Femur (tissue), 1 donor: ENCODE data around the gene ISCA2.
"Not testable (repeated sequence)": the region's sequence is repeated elsewhere in the genome, so short reads cannot be mapped to it uniquely, and the experiment has no call there.

Experiments
- DNase-seq: peaks from one replicate; pipeline ENCODE4 v3.0.0-alpha.2; 2017

The ISCA2 gene, protein sequence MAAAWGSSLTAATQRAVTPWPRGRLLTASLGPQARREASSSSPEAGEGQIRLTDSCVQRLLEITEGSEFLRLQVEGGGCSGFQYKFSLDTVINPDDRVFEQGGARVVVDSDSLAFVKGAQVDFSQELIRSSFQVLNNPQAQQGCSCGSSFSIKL

DNA sequence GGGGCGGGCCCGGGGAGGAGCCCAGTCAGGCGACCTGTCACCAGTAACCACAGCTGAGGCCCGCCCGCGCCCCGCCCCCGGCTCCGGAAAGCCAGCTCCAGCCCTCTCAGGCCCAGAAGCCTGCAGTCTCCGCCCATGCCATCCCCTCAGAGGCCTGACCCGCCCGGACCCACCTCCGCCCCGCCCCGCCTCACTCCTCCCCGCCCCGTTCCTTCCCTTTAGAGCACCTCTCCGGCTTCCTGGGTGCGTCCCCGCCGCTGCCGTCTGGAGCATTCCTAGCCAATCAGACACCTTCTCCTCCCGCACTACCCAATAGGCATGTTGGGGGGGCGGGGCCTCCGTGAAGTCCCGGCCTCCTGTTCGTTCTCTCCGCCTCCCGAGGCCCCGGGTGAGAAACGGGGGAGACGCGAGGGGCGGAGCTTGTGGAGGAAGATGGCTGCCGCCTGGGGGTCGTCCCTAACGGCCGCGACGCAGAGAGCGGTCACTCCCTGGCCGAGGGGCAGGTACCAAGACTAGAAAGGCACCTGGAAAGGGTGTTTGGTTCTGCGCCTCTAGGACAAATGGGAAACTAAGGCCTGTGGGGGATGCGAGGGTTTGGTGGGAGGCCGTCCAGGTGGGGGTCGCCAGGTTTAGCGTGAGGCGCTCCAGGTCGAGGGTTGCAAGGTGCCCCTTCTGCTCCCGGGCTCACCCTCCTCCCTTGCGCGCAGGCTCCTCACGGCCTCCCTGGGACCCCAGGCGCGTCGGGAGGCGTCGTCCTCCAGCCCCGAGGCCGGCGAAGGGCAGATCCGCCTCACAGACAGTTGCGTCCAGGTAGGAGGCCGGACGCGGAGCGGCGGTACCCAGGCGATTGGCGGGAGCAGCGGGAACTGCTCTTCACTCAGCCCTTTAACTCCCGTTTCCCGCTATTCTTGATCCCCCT is at the start of gene ISCA2:
Gene ISCA2 (plus strand): TSS at position 423 of the 919 bp plus-strand sequence. CDS start 10 bp downstream, at position 433.
- DNase-seq: peak; percentile 100

DNA sequence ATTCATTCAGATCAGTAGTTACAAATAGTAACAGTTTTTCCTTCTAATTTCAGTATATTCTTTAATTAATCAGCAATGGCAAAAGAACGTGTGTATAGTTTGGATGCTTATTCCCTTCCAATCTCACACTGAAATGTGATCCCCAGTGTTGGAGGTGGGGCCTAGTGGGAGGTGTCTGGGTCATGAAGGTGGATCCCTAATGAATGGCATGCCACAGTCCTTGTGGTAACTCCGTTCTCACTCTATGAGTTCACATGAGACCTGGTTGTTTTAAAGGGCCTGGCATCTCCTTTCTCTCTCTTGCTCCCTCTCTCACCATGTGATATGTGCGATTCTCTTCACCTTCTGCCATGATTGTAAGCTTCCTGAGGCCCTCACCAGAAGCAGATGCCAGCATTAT is 48.7 kb upstream of the ISCA2 start:
- DNase-seq: no peak

DNA sequence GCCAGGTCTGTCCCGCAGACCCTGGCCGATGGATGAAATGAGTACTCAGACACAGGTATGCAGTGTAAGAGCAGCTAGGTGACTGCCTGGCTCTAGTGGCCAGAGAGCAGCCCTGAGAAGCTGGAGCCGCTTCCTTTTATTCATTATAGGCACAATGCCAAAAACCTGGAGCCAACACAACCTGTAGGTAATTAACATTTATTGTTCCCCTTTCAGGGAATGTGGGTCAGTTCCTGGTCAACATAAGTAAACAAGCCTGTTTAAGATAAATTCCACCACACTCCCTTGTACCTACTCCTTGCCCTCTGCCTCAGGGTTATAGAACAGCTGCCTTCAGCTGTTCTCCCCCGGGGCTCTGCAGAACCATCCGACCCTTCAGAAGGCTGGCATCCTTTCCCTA is 39.2 kb upstream of the ISCA2 start:
- not testable (repeated sequence) for DNase-seq

DNA sequence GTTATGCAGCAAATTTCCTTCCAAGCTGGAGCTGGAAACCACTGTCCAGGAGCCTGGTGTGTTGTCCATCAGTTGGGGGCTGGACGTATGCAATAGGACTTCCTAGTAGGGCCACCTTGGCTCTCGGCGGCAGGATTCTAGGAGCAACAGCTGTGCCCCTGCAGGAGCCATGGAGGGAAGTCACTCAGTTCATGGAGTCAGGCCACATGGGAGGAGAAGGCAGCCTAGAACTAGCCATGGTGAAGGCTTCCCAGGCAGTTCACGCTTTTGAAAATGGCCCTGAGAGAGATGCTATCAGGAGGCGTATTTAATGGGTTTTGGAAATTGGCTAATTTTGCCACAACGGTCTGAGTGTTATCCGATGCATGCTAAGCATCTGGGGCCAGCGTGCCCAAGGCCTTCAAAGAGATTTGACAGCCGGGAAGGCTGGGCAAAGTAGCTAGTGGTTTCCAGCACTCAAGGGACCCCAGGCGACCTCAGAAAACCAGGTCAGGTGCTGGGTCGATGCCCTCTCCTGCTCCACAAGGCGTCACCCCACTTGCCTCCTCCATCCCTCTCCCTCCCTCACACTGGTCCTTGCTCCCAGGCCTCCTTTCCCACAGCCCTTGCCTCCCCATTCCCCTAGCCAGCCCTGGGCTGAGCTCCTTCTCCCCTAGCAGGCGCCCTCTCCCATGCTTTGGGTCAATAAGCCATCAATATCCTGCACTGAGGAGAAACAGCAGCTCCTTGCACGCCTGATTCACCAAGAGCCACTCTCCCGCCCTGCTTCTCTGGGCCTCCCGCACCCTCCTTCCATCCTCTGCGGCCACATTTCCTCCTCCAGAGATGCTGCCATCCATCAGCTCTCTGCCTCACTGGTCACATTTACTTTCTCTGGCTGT is 36.6 kb upstream of the ISCA2 start:
- DNase-seq: no peak

DNA sequence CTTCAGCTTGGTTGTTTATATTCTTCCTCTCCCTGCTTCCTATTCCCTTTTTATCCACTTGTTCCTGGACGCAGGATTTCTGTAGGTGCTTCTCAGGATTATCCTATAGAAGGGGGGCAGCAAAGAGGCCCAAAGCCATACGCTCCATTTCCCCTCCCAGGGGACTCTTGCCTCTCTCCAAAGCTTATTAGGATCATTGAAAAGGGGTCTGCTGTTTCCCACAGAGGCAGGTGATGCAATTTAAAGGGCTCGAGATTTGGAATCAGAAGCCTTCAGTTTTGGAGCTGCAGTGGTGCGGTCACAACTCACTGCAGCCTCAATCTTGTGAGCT is 36.0 kb upstream of the ISCA2 start:
- DNase-seq: no peak

DNA sequence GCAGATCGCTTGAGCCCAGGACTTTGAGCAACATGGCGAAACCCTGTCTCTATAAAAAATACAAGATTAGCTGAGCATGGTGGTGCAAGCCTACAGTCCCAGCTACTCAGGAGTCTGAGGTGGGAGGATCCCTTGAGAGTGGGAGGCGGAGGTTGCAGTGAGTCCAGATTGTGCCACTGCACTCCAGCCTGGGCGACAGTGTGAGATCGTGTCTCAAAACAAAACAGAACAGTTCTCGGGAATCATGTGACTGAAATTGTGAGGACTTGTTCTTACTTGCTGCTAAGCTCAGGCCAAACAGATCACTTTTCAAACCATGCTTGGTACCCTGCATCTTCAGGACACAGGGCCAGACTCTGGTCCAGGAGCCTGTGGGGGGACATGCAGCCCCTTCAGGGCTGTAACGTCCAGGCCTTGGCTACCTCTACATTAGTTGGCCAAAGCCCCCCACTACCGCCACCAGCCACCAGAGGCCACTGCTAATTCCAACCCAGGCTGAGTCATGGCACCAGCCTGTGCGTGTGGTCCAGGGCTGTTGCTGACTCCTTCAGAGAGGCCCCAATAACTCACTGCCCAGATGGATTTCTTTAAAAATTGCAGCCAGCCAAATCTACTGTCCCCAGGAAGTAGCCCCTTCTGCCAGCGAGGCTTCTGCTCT is 34.1 kb upstream of the ISCA2 start:
- no peak for DNase-seq

DNA sequence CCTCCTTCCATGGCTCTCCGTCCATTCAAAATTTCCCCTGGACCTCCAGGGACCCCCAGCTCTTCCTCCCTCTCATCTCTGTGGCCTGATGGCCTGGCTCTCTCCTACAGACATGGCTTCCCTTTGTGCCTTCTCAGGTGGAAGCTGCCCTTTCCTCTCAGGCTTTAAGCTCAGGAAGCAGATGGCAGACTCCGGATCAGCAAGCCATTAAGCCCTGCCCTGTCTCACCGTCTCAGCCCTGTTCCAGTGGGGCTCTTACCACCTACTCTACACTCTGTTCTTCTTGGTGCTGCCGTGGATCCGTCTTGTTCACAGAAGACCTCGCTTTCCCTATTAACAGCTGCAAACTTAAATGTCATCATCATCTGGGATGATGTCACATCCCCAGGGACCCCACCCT is 33.6 kb upstream of the ISCA2 start:
- no peak for DNase-seq

DNA sequence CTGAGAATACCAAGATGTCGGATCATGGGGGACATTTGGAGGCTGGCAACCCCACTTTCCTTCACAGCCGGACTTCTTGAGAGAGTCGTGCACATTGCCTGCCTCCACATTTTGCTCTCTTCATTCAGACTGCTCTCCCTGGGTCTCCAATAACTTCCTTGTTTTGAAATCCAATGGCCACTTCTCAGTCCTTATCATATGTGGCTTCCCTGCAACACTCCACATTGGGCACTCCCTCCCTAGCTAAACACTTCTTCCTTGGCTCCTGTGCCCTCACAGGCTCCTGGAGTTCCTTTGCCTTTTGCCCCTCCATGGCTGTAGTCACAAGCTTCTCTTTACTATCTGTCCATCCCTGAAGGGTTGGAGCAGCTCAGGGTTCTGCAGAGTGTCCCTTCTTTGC is 30.6 kb upstream of the ISCA2 start:
- no peak for DNase-seq

DNA sequence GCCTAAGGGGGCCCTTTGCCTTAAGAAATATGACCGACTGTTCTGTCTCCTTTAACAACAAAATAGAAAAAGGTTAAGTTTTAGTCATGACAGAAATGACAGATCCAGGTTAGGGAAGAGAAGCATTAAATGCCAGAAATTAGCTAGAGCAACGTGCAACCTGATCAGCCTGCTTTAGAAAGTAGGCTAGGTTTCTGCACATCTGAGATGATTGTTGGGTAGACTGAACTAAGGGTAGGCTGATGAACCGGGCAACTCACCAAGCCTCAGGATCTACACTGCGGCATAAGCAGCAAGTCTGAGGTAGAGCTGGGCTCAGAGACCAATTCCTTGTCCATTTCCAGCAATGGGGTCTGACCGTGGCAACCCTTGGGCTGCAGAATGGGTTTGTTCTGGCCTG is 29.9 kb upstream of the ISCA2 start:
- DNase-seq: no peak

DNA sequence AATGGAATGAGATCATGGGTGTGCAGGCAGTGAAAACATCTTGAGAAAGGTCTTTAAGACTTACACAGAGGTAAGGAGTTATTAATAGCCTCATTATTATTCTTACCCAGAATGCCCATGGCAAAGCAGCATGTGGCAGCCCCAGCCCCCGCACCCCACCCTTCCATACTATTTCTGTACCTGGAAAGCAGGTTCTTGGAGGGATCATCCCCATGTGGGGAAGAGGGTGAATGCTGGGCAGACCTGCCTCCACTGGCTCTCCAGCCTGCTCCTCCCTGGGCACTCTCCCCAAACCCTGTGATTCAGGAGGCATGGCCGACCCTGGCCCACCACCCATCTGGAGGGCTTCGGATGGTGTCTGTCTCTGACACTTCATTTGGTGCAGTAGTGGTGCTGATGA is 28.8 kb upstream of the ISCA2 start:
- no peak for DNase-seq

DNA sequence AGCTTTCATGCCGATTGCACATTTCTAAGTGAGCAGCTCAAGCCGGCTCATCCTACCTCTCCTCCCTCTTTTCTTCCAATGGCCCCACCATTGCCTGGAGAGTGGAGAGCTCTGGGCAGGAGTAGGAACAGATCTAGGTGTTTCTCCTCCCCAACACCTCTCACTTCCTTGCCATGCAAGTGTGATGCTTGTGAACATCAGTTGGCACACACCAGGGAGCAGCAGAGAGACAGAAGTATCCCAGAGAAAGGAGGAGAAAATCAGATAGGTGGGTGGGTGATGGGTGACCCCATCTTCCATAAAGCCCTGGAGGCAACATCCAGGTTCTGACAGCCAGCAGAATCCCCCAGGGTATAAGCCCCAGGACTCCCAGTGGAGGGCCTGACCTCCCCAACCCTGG is 28.2 kb upstream of the ISCA2 start:
- no peak for DNase-seq

DNA sequence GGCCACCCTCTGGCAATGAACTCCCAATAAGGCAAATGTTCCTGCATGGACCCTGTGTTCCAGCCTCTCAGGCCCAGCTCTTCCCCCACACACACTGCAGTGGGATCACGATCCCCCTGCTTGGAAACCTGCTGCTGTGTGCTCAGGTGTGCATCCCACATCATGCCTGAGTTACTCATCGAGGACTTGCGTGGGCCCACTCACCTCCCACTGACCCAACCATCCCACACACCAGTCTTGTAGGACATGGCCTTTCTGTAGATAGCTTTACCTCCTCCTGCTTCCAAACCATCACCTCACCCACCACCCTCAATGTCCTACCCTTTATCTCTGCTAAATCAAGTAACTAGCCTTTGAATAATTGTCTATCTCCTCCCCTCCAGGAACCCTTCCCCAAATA is 25.1 kb upstream of the ISCA2 start:
- DNase-seq: no peak

DNA sequence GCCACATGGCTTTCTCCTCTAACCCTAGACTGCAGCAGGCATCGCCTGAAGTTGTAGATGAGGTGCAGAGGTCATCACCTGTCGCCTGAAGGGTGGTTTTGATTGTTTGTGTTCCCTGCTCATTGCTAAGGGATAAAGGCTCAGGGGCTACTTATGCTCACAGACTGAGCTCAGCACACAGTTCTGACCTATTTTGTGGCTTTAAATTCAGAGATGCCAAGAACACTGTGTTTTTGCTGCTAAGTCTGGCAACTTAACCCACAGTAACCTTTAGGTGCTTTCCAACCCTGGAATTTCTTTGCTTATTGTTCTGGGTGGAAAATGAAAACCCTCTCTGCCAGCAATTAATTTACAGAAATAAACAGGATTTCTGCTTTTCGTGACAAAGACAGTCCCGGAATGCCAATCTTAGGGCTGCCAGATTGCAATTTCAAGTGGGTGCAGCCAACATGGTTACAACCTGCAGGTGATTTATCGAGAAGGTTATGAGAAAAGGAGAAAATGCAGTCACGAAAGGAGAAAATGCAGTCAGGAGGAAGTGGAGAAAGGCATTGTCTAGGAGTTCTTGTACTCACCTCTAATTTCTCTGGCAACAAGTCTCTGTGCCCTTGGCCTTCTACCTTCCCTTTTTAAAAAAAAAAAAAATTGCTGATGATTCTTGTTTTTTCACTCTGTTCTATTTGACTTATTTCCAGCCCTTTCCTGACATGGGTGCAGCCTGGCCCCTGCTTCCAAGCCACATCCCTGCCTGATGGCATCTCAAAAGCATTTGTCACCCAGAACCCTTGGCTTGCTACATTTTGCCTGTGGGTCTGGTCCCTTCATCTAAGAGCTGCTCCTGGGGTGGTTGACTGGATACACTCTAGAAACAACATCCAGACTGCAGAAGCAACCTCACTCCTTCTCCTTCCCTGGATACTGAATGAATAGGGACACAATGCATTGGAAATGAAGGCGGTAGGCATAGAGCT is 23.7 kb upstream of the ISCA2 start:
- DNase-seq: no peak

DNA sequence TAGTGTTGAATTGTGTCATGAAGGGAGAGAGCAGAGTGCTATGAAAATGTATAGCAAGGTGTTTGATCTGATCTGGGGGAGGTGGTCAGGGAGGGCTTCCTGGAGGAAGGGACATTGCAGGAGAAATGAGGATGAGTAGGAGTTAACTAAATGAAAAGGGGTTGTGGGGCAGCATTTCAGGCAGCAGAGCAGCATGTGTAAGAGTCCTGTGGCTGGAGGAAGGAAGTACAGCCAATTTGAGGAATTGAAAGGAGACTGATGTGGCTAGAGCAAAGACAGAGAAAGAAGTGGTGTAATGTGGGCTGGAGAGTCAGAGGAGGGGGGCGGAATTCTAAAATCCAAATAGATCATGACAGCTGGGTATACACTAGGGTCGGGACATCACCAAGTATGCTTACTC is 21.0 kb upstream of the ISCA2 start:
- no peak for DNase-seq

DNA sequence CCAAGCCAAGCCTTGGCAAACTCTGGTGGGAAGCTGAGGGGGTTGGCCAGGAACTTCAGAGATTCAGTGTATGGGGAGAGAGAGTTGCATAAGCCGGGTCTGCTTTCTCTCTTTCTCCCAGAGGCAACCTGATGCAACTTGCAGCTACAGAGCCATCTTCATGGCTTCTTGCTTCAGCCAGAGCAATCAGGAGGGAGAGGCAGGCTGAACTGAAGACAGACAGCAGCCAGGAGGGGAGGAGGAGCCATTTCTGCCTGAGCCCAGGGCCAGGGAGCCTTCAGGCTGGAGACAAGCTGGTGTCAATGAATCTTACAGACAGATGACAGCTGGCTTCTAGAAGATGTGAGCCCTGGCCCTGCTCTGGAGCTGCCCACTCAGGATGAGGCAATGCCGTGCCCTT is 19.2 kb upstream of the ISCA2 start:
- DNase-seq: no peak

DNA sequence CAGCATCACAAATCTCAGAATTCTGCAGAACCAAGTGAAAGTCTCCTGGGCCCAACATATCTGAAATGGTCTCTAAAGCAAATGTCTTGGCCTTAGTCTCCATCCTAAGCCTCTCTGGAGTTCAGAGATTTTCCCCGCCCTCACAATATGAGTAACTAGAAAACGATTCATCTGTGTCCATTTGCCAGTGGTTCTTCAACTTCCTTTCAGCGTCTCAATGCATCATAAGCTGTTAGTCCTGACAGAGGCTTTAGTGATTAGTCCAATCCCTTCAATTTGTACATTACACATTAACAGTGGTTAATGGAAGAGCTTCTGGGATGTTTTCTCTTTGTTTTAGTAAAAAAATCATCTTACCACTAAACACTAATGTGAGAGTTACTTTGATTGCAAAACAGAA is 17.9 kb upstream of the ISCA2 start:
- no peak for DNase-seq

DNA sequence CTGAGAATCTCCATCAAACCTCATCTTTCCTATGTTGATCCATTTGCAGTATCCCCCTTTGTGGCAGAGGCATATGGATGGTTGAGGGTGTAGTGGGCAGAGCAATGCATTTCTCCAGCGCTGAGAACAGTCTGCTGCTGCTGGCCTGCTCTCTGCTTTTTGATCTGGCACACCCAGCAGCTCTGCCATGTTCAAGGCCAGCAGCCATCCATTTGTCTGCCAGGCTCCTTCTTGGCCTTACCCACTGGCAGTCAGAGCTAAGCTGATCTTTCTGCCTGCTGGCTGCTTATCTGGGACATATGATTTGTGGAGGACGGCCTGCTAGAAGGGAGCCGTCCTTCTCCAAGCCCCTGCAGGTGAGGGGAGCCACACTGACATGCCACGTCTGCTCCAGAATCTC is 17.5 kb upstream of the ISCA2 start:
- DNase-seq: no peak

DNA sequence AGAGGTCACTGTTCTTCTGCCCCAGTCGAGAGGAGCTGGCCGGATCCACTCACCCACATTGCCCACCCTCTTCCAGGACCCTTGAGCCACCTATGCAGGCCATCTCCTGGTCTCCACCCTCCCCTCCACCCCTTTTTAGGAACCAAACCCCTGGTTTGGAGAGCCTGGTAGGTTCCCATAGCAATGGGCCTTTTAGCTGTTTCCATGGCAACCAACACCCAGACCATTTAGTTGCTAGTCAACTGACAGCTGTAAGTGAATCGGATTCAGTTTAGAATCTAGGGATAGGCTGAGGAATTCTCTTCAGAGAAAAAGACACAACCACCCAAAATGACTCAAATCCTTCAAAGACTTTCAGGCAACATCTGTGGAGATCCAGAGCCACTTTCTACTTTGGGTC is 17.0 kb upstream of the ISCA2 start:
- no peak for DNase-seq

DNA sequence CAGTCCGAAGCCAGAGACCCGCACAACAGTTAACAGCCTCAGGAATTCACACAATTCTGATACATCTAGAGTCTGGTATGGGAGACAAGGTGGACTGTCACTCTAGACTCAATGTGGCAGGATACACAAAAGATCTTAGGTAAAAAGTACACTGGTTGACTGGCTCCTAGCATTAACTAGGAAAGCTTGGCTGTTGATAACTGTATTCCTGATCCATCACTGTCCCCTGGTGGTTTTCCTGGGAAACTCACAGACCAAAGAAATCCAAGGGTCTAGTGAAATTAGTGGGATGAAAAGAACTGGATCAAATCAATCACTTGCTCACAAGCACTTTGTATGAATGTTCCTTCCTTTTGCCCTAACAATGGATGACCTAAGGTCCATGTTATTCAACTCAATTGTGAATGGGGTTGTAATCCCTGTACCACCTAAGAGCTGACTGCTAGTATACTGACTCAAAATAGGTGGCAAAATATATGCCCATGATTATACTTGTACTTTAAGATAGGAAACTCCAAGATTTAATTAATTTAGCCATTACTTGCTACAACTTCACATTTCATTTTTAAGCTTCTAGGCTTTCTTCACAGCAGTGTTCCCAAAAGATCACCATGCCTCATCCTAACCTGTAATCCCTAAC is 14.4 kb upstream of the ISCA2 start:
- DNase-seq: no peak

DNA sequence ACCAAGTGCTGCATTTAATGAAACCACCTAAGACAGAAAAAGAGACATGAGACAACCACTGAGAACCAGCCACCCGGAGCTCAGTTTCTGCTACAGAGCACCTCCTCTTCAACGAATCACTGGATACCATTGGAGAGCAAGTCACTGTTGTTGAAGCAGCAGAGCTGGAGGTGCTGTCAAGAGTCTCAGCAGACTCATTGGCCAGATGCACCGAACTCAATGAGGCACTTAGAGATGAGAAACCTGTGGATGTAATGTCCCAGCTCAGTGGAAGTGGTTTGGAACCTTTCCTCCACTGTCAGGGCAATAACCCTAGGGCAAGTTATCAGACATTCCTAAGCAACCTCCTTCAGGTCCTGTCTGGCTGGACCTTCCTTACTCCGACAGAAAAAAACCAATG is 13.5 kb upstream of the ISCA2 start:
- DNase-seq: no peak

DNA sequence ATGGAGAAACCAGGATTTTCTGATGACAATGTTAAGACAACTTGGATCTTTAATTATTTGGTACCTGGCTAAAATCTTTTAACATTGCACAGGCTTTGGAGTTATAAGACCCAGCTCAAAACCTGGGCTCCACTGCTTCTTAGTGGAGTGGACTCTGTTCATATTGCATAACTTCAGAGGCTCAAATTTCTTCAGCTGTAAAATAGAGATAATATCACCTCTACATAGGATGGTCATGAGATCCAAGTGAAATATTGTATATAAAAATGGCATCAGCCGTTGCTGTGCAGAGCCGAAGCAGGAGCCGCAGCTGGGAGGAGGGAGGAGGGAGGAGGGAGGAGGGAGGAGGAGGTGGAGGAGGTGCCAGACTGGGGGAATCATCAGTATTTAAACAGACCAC is 11.0 kb upstream of the ISCA2 start:
- DNase-seq: no peak

DNA sequence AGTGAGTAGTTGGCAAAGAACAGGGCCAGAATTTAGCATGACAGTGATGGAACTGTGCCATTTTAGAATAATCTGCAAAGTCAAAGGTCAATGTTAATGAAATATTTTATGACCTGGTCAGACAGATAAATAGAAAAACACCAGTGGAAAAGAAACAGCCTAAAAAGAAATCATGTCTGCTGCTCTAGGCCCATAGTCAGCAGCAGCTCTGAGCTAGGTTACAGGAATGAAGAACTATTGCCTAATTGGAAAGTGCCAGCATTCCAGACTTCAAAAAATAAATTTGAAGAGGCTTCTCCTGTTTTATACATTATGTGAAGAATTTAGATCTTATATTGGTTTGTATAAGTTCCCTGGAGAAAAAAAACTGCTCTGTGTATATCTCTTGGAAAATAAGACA is 10.2 kb upstream of the ISCA2 start:
- no peak for DNase-seq
